Measurements from ENCODE around the gene ADH4. TPM values are rescaled to one million over a fixed set of nuclear protein-coding genes. Genes with fewer than 3 reads are reported as not detected.

Gene ADH4
- total and polyA plus RNA-seq, 2 of the 4 experiments (the other 2 are of a cell fraction), result not detected

- dilution Hi-C loops (cut with HindIII; ENCODE audit: low sequenced_read_pairs, unreplicated experiment), result no loop called here
- POLR2A ChIA-PET (ENCODE audit: unreplicated experiment), result no interaction called here
- no peak overlapping the region for H3K4me2 ChIP-seq (ENCODE audit: low read depth, low read length)
- no peak overlapping the region for H3K27ac ChIP-seq (ENCODE audit: insufficient read depth, low read length)
- H2BK15ac ChIP-seq (ENCODE audit: low read depth, low read length), result no peak overlapping the region
- no peak overlapping the region for H3K4ac ChIP-seq (ENCODE audit: low read depth, low read length)
- no peak overlapping the region for H2AK9ac ChIP-seq (replicated peaks; ENCODE audit: low read depth, low read length, poor library complexity)
- no peak overlapping the region for H3K14ac ChIP-seq (replicated peaks; ENCODE audit: low read depth, low read length)
- no peak overlapping the region for H3K23ac ChIP-seq (ENCODE audit: low read depth, low read length)
- peaks cover 54% of the 10 kb centered on the region for H3K36me3 ChIP-seq (ENCODE audit: control insufficient read depth, insufficient read depth, low read length)
- no peak overlapping the region for H3K9ac ChIP-seq (ENCODE audit: low read depth, low read length)
- H4K8ac ChIP-seq (ENCODE audit: low read depth in 2 of 2, low read length in 2 of 2), result no peak overlapping the region
- H4K5ac ChIP-seq (ENCODE audit: low read depth, low read length), result no peak overlapping the region
- no peak overlapping the region for H2BK120ac ChIP-seq (ENCODE audit: low read depth, low read length)
- intact Hi-C loops (cut with micrococcal nuclease), result loop anchor here (10.0 kb wide), 2 partner anchors 325 to 425 kb away; partner anchors contain the start of gene TSPAN5
- H3K4me3 ChIP-seq (ENCODE audit: insufficient read depth, low read depth, low read length), result no peak overlapping the region
- no peak overlapping the region for H2AK5ac ChIP-seq (ENCODE audit: low read depth, low read length)
- no peak for ATAC-seq (ENCODE audit: low read depth)
- H3K27me3 ChIP-seq (ENCODE audit: control insufficient read depth, insufficient read depth, low read length), result no peaks in the 10 kb centered on the region
- no CpG with 5 or more reads among the region's 5 CpGs for WGBS, 2 experiments (ENCODE audit: extremely low coverage in 2 of 2, insufficient read length in 1 of 2)
- no peak overlapping the region for H2BK5ac ChIP-seq (ENCODE audit: low read depth, low read length, poor library complexity, severe bottlenecking)
- no peak overlapping the region for H2BK20ac ChIP-seq (ENCODE audit: low read depth, low read length)
- CTCF ChIA-PET, result no interaction called here
- H3K9me3 ChIP-seq (ENCODE audit: control insufficient read depth, insufficient read depth, low read length), result no peaks in the 10 kb centered on the region
- no peak overlapping the region for H3K18ac ChIP-seq (ENCODE audit: low read depth, low read length)
- in situ Hi-C loops (cut with MboI; ENCODE audit: low sequenced_read_pairs), result no loop called here
- H2AFZ ChIP-seq (replicated peaks; ENCODE audit: low read length, poor library complexity), result no peak overlapping the region
- no peaks in the 10 kb centered on the region; the same call in 1 of the 2 replicates for H3K4me1 ChIP-seq (ENCODE audit: control insufficient read depth, insufficient read depth, low read length)
- TF ChIP-seq CEBPB (IDR thresholded peaks at IDR 0.05; ENCODE audit: low read depth, low read length) (no peak), USF2 (IDR thresholded peaks at IDR 0.05; ENCODE audit: low read depth, low read length) (no peak), RAD21 (IDR thresholded peaks at IDR 0.05; ENCODE audit: low read length) (no peak), RCOR1 (IDR thresholded peaks at IDR 0.05; ENCODE audit: insufficient replicate concordance, low read length) (no peak), MXI1 (IDR thresholded peaks at IDR 0.05; ENCODE audit: borderline replicate concordance, low read depth, low read length) (no peak), CTCF (conservative IDR thresholded peaks at IDR 0.05; ENCODE audit: low read depth, low read length) (no peak), SMC3 (IDR thresholded peaks at IDR 0.05; ENCODE audit: low read depth, low read length) (no peak), BHLHE40 (IDR thresholded peaks at IDR 0.05; ENCODE audit: low read depth, low read length) (no peak), NFE2L2 (IDR thresholded peaks at IDR 0.05; ENCODE audit: low read depth, low read length) (no peak), MAFK (IDR thresholded peaks at IDR 0.05; ENCODE audit: low read depth, low read length) (no peak), CHD1 (IDR thresholded peaks at IDR 0.05; ENCODE audit: low read depth, low read length) (no peak), MAZ (IDR thresholded peaks at IDR 0.05; ENCODE audit: borderline replicate concordance, low read depth, low read length) (no peak), ELK1 (IDR thresholded peaks at IDR 0.05; ENCODE audit: borderline replicate concordance, low read depth, low read length) (no peak), FOS (IDR thresholded peaks at IDR 0.05; ENCODE audit: low read depth, low read length) (no peak), RFX5 (IDR thresholded peaks at IDR 0.05; ENCODE audit: low read depth, low read length) (no peak)
- no peak for DNase-seq
- H3K79me1 ChIP-seq (ENCODE audit: low read depth in 1 of 2, low read length in 2 of 2), result peaks cover 24 to 45% of the 10 kb centered on the region in 2 experiments
- BruUV-seq (replicated peaks), result no TSS peak
- no peaks in the 10 kb centered on the region for H3K9me1 ChIP-seq (ENCODE audit: insufficient read depth, low read length)
- H4K20me1 ChIP-seq (ENCODE audit: insufficient read depth, low read length), result peaks cover 9% of the 10 kb centered on the region; the same call in 1 of the 2 replicates
- H3K56ac ChIP-seq (ENCODE audit: extremely low read depth, insufficient read depth, low read length), result no peak overlapping the region
- no peak overlapping the region for H4K91ac ChIP-seq (ENCODE audit: insufficient read depth, low read depth, low read length)
Measured at GRCh38 chr4:99079625-99080295, 64.3 kb downstream of the ADH4 start.

Measured in IMR-90 (cell line).